NCI-H2107 (cell line): ENCODE results near the gene SKA1.
"Not testable (repeated sequence)": the region's sequence is repeated elsewhere in the genome, so short reads cannot be mapped to it uniquely, and the experiment has no call there.

Source experiments
- DNase-seq: peaks from one replicate; lab custom pipeline; 2025; lab: John Stamatoyannopoulos, UW

The SKA1 gene

GRCh38 chr18:50429207-50429948 is 54.5 kb downstream of the SKA1 start:
- peak; percentile 9 for DNase-seq

GRCh38 chr18:50432915-50433314 is 58.1 kb downstream of the SKA1 start:
- DNase-seq, result no peak

DNA sequence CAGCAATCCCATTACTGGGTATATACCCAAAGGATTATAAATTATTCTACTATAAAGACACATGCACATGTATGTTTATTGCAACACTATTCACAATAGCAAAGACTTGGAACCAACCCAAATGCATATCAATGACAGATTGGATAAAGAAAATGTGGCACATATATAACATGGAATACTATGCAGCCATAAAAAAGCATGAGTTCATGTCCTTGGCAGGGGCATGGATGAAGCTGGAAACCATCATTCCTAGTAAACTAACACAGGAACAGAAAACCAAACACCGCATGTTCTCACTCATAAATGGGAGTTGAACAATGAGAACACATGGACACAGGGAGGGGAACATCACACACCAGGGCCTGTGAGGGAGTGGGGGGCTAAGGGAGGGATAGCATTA is 61.9 kb downstream of the SKA1 start:
- not testable (repeated sequence) for DNase-seq

- DNase-seq, result no peak
These were observed 64.7 kb downstream of the SKA1 start for GRCh38 chr18:50439460-50440015.

DNA sequence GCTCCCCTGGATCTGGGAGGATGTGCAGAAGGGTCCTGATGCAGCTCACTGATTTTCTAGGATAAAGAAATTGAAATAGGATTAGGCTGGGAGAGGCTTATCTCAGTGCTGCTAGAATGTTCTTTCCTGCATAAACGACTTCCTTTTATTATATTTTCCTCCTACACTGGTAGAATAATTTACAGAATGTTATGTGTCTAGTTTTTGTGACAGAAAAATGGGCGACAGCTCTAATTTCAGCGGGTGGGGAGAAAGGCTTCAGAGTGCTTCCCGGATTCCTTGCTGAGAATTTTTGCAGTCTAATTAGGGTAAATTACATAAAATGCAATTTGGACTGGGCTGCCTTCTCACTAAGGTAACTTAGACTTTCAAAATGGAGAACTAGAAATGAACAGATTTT is 66.2 kb downstream of the SKA1 start:
- DNase-seq, result no peak

DNA sequence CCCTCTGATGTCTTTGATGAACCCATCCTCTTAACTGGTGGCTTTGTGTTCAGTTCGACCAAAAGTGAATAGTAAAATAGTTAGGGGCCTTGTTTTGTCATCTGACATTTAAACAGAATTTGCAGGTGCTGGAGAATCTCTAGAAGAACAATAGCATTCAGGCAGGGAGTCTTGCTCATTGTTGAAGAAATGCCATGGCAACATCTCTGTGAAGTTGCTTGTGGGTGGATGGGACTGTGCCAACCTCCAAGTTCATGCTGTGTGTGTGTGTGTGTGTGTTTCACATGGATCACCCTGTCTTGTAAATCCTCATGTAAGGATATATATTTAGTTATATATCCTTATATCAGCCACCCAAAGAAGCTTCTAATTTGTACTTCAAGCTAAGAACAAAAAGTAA is 66.7 kb downstream of the SKA1 start:
- peak; percentile 12 for DNase-seq
